Stimulated activated effector memory CD8-positive, alpha-beta T cell treated with anti-CD3 and anti-CD28 coated beads, Interleukin-12 subunit alpha, Interleukin-12 subunit beta, amount 100 ng/mL, for 72 hours (primary cell): ENCODE measurements around the gene TNXB.
"Not testable (repeated sequence)": the region's sequence is repeated elsewhere in the genome, so short reads cannot be mapped to it uniquely, and the experiment has no call there.

Experiments used
- ATAC-seq: fragments of 150-1000 bp; cut with Tn5 transposase; 2 replicates; pipeline ENCODE4 v1.10.0; 2021
- DNase-seq, 2 donors: peaks; one replicate each; pipeline ENCODE4 v3.0.0; 2021 to 2022; ENCODE audit warnings: low spot score in 2 of 2
- H3K27ac Mint-ChIP-seq: one replicate; pipeline ENCODE4 v1.8.0; 2022; ENCODE audit warnings: mild to moderate bottlenecking, mixed read lengths
- H3K36me3 Mint-ChIP-seq: one replicate; pipeline ENCODE4 v1.8.0; 2022; ENCODE audit warnings: mild to moderate bottlenecking, mixed read lengths
- H3K4me1 Mint-ChIP-seq: one replicate; pipeline ENCODE4 v1.8.0; 2022; ENCODE audit warnings: mixed read lengths
- H3K4me3 Mint-ChIP-seq: one replicate; pipeline ENCODE4 v1.8.0; 2022; ENCODE audit warnings: mild to moderate bottlenecking, mixed read lengths
- H3K9me3 Mint-ChIP-seq: one replicate; pipeline ENCODE4 v1.8.0; 2022; ENCODE audit warnings: mixed read lengths

Gene TNXB

GRCh38 chr6:32049149-32049548, 60.0 kb downstream of the TNXB start:
- not testable (repeated sequence) for H3K36me3 Mint-ChIP-seq, H3K4me3 Mint-ChIP-seq, H3K9me3 Mint-ChIP-seq, DNase-seq, H3K4me1 Mint-ChIP-seq, ATAC-seq
- peak overlapping the region; percentile 26 for H3K27ac Mint-ChIP-seq

GRCh38 chr6:32047855-32048766, 61.0 kb downstream of the TNXB start:
- DNase-seq = peak; percentile 70 to 88
- Mint-ChIP-seq H3K4me1 (peaks cover 8% of the 10 kb centered on the region), H3K9me3 (no peaks in the 10 kb centered on the region), H3K27ac (no peak overlapping the region), H3K36me3 (no peaks in the 10 kb centered on the region), H3K4me3 (no peak overlapping the region)
- ATAC-seq = peak; percentile 77

DNA sequence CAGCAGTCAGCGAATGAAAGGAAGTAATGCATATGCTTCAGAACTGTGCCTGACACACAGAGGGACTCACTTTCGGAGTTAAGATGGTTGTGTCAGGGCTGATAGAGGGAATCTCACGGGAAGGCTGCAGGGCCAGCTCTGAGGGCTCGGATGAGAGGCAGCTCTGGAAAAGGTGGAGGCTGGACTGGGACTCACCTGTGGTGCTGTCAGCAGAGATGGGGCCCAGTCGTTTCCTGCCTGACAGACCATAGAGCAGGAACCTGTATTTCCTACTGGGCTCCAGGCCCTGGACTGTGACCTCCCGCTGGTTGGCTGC, 61.6 kb downstream of the TNXB start:
- DNase-seq = no peak
- no peak overlapping the region for H3K4me3 Mint-ChIP-seq
- H3K27ac Mint-ChIP-seq = no peak overlapping the region
- H3K9me3 Mint-ChIP-seq = no peaks in the 10 kb centered on the region
- no peak for ATAC-seq
- peaks cover 8% of the 10 kb centered on the region for H3K4me1 Mint-ChIP-seq
- H3K36me3 Mint-ChIP-seq = no peaks in the 10 kb centered on the region

DNA sequence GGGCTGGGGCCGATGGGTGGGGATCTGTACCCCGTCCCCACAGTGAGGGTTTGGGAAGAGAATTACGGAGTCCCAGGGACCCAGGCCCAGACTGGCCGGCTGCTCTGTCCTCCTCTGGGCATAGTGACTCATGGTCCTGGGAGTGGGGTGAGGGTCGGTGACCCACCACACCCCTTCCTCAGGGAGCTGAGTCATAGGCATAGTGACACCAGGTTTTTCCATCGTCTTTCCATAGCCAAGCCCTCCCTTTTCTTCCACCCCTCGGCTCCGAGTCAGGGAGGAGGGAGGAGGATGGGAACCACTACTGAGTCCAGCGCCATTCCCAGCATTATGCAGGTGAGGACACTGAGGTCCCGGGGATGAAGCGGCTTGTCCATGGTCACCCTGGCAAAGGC, 62.1 kb downstream of the TNXB start:
- no peak for DNase-seq
- Mint-ChIP-seq H3K4me3 (no peak overlapping the region), H3K9me3 (no peaks in the 10 kb centered on the region), H3K36me3 (no peaks in the 10 kb centered on the region), H3K4me1 (peaks cover 8% of the 10 kb centered on the region), H3K27ac (no peak overlapping the region)
- ATAC-seq = no peak

- Mint-ChIP-seq H3K9me3 (no peaks in the 10 kb centered on the region), H3K4me3 (no peak overlapping the region), H3K4me1 (peaks cover 8% of the 10 kb centered on the region), H3K36me3 (no peaks in the 10 kb centered on the region), H3K27ac (no peak overlapping the region)
- DNase-seq (no peak), ATAC-seq (no peak)
These were observed 62.6 kb downstream of the TNXB start for GRCh38 chr6:32046450-32047083.

- H3K4me1 Mint-ChIP-seq = peaks cover 8% of the 10 kb centered on the region
- no peaks in the 10 kb centered on the region for H3K9me3 Mint-ChIP-seq
- no peak overlapping the region for H3K27ac Mint-ChIP-seq
- no peak for ATAC-seq
- H3K4me3 Mint-ChIP-seq = no peak overlapping the region
- DNase-seq = no peak
- H3K36me3 Mint-ChIP-seq = no peaks in the 10 kb centered on the region
These were observed 63.2 kb downstream of the TNXB start for GRCh38 chr6:32045811-32046449.

- not testable (repeated sequence) for ATAC-seq, H3K27ac Mint-ChIP-seq, H3K4me1 Mint-ChIP-seq, DNase-seq, H3K36me3 Mint-ChIP-seq, H3K4me3 Mint-ChIP-seq, H3K9me3 Mint-ChIP-seq
These were observed 64.2 kb downstream of the TNXB start for GRCh38 chr6:32044916-32045315.

DNA sequence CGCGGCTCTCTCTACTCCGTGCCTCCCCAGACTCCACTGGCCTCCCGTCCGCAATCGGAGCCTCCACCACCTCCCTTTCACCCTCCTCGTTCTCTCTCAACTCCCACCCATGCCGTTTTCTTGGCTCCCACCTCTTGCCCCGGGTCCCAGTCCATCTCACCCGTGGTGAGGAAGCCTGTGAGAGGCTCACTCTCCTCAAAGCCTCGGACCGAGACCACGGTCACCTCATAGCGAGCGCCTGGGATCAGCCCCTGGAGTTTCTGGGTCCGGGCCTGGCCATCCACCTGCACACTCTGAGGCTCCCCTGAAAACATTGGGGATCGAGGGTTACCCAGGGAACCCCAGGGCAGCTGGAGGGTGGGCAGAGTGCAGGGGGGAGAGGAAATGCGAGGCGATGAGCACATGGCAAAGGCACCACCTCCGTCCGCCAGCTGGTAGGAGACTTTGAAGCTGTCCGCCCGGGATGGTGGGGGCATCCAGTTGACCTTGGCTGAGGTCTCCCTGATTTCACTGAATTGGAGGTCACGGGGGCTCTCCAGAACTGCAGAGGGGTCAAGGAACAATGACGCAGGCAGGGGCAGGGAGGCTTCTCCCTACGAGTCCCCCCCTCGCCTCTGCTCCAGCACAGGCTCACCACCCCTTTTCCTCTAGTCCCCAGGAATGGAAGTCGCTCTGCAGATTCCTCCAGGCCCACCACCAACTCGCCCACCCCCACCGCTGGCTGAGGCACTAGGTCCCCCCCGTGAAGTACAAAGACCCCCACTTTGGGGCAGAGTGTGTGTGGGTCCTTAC, 65.4 kb downstream of the TNXB start:
- not testable (repeated sequence) for H3K27ac Mint-ChIP-seq, ATAC-seq, DNase-seq, H3K9me3 Mint-ChIP-seq, H3K4me3 Mint-ChIP-seq, H3K36me3 Mint-ChIP-seq, H3K4me1 Mint-ChIP-seq

DNA sequence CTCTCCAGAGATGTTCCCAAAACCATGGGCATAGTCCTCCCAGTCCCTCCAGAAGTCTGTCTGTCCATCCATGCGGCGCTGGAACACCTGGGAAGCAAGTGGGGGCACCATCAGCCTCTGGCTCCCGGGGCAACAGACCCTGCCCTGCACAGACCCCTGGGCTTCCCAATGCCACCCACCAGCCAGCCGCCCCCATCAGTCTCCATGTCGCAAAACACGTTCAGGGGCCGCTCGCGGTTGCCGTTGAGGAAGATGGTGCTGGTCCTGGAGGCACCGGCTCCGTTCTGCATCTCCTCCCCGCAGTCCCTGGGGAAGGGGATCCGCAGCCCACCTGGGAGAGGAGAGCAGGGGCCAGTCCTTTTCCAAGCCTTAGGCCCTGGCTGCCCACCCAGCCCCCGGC, 66.9 kb downstream of the TNXB start:
- not testable (repeated sequence) for H3K27ac Mint-ChIP-seq, H3K4me1 Mint-ChIP-seq, ATAC-seq, H3K36me3 Mint-ChIP-seq, H3K9me3 Mint-ChIP-seq, DNase-seq, H3K4me3 Mint-ChIP-seq

- DNase-seq, H3K27ac Mint-ChIP-seq, H3K4me1 Mint-ChIP-seq, H3K4me3 Mint-ChIP-seq, H3K36me3 Mint-ChIP-seq, H3K9me3 Mint-ChIP-seq, ATAC-seq: not testable (repeated sequence)
These were observed 67.8 kb downstream of the TNXB start for GRCh38 chr6:32041385-32041784.

GRCh38 chr6:32041050-32041321, 68.2 kb downstream of the TNXB start:
- not testable (repeated sequence) for H3K4me3 Mint-ChIP-seq, ATAC-seq, H3K9me3 Mint-ChIP-seq, H3K36me3 Mint-ChIP-seq, H3K27ac Mint-ChIP-seq, DNase-seq, H3K4me1 Mint-ChIP-seq

- ATAC-seq, H3K4me1 Mint-ChIP-seq, H3K4me3 Mint-ChIP-seq, H3K9me3 Mint-ChIP-seq, H3K36me3 Mint-ChIP-seq, H3K27ac Mint-ChIP-seq, DNase-seq: not testable (repeated sequence)
These were observed 68.7 kb downstream of the TNXB start for GRCh38 chr6:32040299-32041049.

GRCh38 chr6:32039321-32040274, 69.5 kb downstream of the TNXB start:
- not testable (repeated sequence) for DNase-seq, H3K4me1 Mint-ChIP-seq, ATAC-seq, H3K4me3 Mint-ChIP-seq, H3K36me3 Mint-ChIP-seq, H3K9me3 Mint-ChIP-seq, H3K27ac Mint-ChIP-seq

- not testable (repeated sequence) for H3K4me3 Mint-ChIP-seq, H3K4me1 Mint-ChIP-seq, H3K36me3 Mint-ChIP-seq
These were observed 70.3 kb downstream of the TNXB start for GRCh38 chr6:32038878-32039277.

More at GRCh38 chr6:32038878-32039277, 70.3 kb downstream of the TNXB start:
- H3K27ac Mint-ChIP-seq, H3K9me3 Mint-ChIP-seq, DNase-seq, ATAC-seq: not testable (repeated sequence)
